ENCODE results near the gene FPGT.

- TF ChIP-seq CTCF (IDR thresholded peaks at IDR 0.05; ENCODE audit: low read length), result no peak
- TF ChIP-seq EZH2 (IDR thresholded peaks at IDR 0.05; ENCODE audit: borderline replicate concordance, low read length), result no peak
Measured at GRCh38 chr1:74195339-74195738, 2.7 kb upstream of the FPGT start.

Data from OCI-LY1 (cell line).